ENCODE measurements around the gene TGM6. TPM values are rescaled to one million over a fixed set of nuclear protein-coding genes. Genes with fewer than 3 reads are reported as not detected.
A peak's percentile ranks its signal among the peaks of the same experiment; 100 is the strongest.

TGM6 gene
- total RNA-seq, 3 donors from 2014 or later, result not detected

DNA sequence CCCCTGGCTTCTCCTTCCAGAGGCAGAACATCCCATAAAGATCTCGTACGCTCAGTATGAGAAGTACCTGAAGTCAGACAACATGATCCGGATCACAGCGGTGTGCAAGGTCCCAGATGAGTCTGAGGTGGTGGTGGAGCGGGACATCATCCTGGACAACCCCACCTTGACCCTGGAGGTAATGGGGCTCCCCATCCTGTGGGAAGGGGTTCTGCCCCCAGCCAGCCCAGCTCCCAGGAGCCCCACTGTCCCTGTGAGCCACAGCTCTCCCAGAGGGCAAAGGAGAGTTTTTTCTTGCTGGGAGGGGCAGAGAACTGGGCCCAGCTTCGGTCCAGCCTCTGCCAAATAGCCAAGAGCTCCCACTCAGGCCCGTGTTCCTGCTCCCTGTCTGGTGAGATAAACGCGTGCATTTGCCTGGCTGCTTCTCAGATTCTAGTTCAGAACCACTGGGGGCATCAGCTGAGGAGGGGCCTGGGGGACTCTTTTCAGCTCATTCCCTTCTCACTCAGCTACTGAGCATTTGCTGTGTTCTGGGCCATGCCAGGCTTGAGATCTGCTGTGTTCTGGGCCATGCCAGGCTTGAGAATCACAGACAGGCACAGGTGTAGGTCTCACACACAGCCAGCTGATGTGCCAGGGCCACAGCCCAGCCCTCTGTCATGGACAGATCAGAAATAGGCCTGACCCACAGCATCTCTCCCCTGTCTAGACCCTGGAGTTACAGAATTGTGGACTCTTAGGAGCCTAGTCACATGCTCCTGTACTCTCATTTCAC lies 45.4 kb upstream of the TGM6 start:
- TF ChIP-seq POLR2AphosphoS5 (IDR thresholded peaks at IDR 0.05), result no peak
- TF ChIP-seq, protein P1, sequence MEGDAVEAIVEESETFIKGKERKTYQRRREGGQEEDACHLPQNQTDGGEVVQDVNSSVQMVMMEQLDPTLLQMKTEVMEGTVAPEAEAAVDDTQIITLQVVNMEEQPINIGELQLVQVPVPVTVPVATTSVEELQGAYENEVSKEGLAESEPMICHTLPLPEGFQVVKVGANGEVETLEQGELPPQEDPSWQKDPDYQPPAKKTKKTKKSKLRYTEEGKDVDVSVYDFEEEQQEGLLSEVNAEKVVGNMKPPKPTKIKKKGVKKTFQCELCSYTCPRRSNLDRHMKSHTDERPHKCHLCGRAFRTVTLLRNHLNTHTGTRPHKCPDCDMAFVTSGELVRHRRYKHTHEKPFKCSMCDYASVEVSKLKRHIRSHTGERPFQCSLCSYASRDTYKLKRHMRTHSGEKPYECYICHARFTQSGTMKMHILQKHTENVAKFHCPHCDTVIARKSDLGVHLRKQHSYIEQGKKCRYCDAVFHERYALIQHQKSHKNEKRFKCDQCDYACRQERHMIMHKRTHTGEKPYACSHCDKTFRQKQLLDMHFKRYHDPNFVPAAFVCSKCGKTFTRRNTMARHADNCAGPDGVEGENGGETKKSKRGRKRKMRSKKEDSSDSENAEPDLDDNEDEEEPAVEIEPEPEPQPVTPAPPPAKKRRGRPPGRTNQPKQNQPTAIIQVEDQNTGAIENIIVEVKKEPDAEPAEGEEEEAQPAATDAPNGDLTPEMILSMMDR (IDR thresholded peaks at IDR 0.05), result no peak
- TF ChIP-seq POLR2A (IDR thresholded peaks at IDR 0.05), result no peak
- H3K27me3 ChIP-seq, result peaks cover 0 to 4% of the 10 kb centered on the region in 2 donors
- H3K27ac ChIP-seq, result no peak overlapping the region
- intact Hi-C loops (cut with DNase I; ENCODE audit: low total_unique reads), result no loop called here
- peak in 1 of 2 donors; percentile 14 for DNase-seq (ENCODE audit: low spot score in 2 of 2)
- H3K36me3 ChIP-seq, result no peaks in the 10 kb centered on the region
- no peaks in the 10 kb centered on the region for H3K4me1 ChIP-seq
- no peaks in the 10 kb centered on the region for H3K9me3 ChIP-seq
- H3K4me3 ChIP-seq, result no peak overlapping the region

DNA sequence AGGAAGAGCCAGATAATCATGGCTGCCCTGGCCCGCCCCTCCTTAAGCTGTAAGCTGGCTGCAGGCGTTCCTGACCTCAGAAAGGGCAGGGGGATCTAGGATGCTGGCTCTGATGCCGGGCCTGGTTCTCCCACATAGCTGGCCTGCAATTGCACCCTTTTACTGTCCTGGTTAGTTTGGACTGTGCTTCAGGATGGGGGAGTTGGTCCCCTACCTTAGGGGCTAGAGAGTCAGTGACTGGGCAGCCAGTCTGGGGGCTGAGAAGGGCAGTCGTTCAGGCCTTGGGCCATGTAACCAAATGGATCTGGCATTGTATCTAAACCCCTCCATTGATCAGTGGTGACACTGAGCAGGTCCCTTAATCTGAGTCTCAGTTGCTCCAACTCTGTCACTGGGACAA lies 44.2 kb upstream of the TGM6 start:
- no peak for DNase-seq (ENCODE audit: low spot score in 2 of 2)
- H3K4me3 ChIP-seq, result no peak overlapping the region
- H3K36me3 ChIP-seq, result no peaks in the 10 kb centered on the region
- intact Hi-C loops (cut with DNase I; ENCODE audit: low total_unique reads), result no loop called here
- no peaks in the 10 kb centered on the region for H3K4me1 ChIP-seq
- TF ChIP-seq POLR2AphosphoS5 (IDR thresholded peaks at IDR 0.05) (no peak), POLR2A (IDR thresholded peaks at IDR 0.05) (no peak)
- TF ChIP-seq, protein P1 (IDR thresholded peaks at IDR 0.05), result no peak
- peak overlapping the region in 1 of 2 donors; percentile 43 for H3K27ac ChIP-seq
- peaks cover 0 to 4% of the 10 kb centered on the region in 2 donors for H3K27me3 ChIP-seq
- H3K9me3 ChIP-seq, result no peaks in the 10 kb centered on the region

DNA sequence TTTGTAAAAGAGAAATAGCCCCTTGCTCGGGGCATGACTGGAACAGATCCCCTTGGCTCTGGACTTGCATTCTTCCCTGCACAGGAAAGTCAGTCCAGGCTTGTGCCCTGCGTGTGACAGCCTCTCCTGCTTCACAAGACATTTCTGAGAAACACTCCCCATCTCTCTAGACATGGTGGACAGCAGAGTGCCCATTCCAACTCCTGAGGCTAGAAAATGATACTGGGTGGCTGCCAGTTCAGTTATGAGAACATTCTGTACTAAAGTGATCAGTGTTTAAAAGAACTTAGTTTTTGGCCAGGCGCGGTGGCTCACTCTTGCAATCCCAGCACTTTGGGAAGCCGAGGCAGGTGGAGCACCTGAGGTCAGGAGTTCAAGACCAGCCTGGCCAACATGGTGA lies 43.6 kb upstream of the TGM6 start:
- no peak overlapping the region for H3K4me3 ChIP-seq
- DNase-seq (ENCODE audit: low spot score in 2 of 2), result peak in 1 of 2 donors; percentile 57
- H3K27ac ChIP-seq, result peak overlapping the region in 1 of 2 donors; percentile 43
- TF ChIP-seq, protein P1 (IDR thresholded peaks at IDR 0.05), result no peak
- TF ChIP-seq POLR2AphosphoS5 (IDR thresholded peaks at IDR 0.05), result peak in 1 of 3 donors; percentile 26
- no peak for TF ChIP-seq POLR2A (IDR thresholded peaks at IDR 0.05)
- no peaks in the 10 kb centered on the region for H3K9me3 ChIP-seq
- peaks cover 0 to 4% of the 10 kb centered on the region in 2 donors for H3K27me3 ChIP-seq
- no peaks in the 10 kb centered on the region for H3K4me1 ChIP-seq
- intact Hi-C loops (cut with DNase I; ENCODE audit: low total_unique reads), result no loop called here
- H3K36me3 ChIP-seq, result no peaks in the 10 kb centered on the region

DNA sequence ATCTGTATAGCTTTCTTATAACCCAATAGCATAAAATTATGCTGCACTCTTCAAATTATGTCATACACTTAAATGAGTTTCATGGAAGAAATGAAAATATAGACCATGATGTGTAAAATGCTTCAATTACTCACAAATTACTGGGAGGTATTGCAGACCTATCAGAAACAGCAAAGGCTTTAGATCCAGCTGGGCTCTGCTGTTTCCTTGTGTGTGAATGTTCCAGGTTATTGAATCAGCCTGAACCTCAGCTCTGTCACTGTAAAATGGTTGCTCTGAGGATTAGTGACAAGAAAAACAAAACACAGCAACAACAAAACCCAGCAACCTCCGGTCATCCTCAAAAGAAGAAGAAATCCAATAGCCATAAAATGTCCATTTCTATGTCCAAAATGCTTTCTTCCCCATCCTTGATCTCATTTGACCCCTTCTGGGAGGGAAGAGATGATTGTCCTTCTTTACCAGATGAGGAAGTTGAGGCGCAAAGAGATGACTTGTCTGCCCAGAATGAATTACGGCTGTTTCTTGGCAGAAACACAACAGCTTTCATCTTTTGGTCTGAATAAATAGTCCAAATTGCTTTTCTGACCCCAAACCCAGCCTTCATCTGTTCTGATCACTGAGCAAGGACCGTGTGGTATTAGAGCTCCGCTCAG lies 42.2 kb upstream of the TGM6 start:
- no peaks in the 10 kb centered on the region for H3K27me3 ChIP-seq
- no peaks in the 10 kb centered on the region for H3K4me1 ChIP-seq
- intact Hi-C loops (cut with DNase I; ENCODE audit: low total_unique reads), result no loop called here
- H3K27ac ChIP-seq, result no peak overlapping the region
- no peaks in the 10 kb centered on the region for H3K9me3 ChIP-seq
- no peak for TF ChIP-seq POLR2AphosphoS5 (IDR thresholded peaks at IDR 0.05)
- TF ChIP-seq, protein P1 (IDR thresholded peaks at IDR 0.05), result no peak
- no peak for TF ChIP-seq POLR2A (IDR thresholded peaks at IDR 0.05)
- H3K36me3 ChIP-seq, result no peaks in the 10 kb centered on the region
- no peak for DNase-seq (ENCODE audit: low spot score in 2 of 2)
- no peak overlapping the region for H3K4me3 ChIP-seq

DNA sequence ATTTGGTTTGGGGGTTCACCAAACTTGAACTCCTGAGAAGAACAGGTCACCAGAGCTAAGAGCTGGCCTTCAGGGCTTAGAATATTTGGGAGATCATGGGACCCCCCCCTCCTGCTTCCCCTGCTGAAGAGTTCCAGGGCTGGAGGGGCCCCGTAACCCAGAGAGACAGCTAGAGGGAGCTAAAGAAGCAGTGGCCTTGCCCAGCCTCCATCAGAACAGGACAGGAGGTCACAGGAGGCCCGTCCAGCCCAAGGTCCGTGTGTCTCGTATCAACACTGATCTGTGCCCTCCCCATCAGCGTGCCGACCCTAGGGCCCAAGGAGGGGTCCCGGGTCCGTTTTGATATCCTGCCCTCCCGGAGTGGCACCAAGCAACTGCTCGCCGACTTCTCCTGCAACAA lies 40.6 kb upstream of the TGM6 start:
- H3K9me3 ChIP-seq, result no peaks in the 10 kb centered on the region
- intact Hi-C loops (cut with DNase I; ENCODE audit: low total_unique reads), result no loop called here
- no peaks in the 10 kb centered on the region for H3K27me3 ChIP-seq
- no peaks in the 10 kb centered on the region for H3K4me1 ChIP-seq
- no peak for DNase-seq (ENCODE audit: low spot score in 2 of 2)
- H3K4me3 ChIP-seq, result no peak overlapping the region
- H3K27ac ChIP-seq, result no peak overlapping the region
- TF ChIP-seq, protein P1 (IDR thresholded peaks at IDR 0.05), result no peak
- TF ChIP-seq POLR2A (IDR thresholded peaks at IDR 0.05) (no peak), POLR2AphosphoS5 (IDR thresholded peaks at IDR 0.05) (no peak)
- no peaks in the 10 kb centered on the region for H3K36me3 ChIP-seq

All from breast epithelium (tissue), 4 donors.